ENCODE measurements around the gene AXL. TPM values are rescaled to one million over a fixed set of nuclear protein-coding genes. Genes with fewer than 3 reads are reported as not detected.

The AXL gene
- total and polyA plus RNA-seq, 2 of the 8 experiments (the other 6 are each of a cell fraction or from before 2014, with no cell fraction given): 35.3 to 51.0 TPM

GRCh38 chr19:41305927-41306793 is 87.1 kb downstream of the AXL start:
- Histone ChIP-seq H2BK120ac (replicated peaks; ENCODE audit: low read depth, low read length) (no peak overlapping the region), H4K5ac (ENCODE audit: insufficient read length, low read depth, low read length) (no peak overlapping the region), H3K4me2 (ENCODE audit: insufficient read depth in 1 of 2, low read depth in 2 of 2, low read length in 2 of 2) (no peak overlapping the region), H3K23me2 (ENCODE audit: low read depth, low read length) (peaks cover 7% of the 10 kb centered on the region), H2AFZ (ENCODE audit: low read length) (no peak overlapping the region), H3K27me3 (replicated peaks in 1 of 4; ENCODE audit: control insufficient read depth in 3 of 4, extremely low read depth in 1 of 4, insufficient read depth in 3 of 4, low read length in 3 of 4) (no peaks in the 10 kb centered on the region), H3K56ac (replicated peaks; ENCODE audit: insufficient read length, low read depth, low read length) (no peak overlapping the region), H3K79me2 (ENCODE audit: control insufficient read depth in 1 of 2, insufficient read depth in 2 of 2, low read length in 2 of 2) (no peaks in the 10 kb centered on the region; a peak in 1 of 4 replicates), H2BK20ac (ENCODE audit: low read length) (no peak overlapping the region), H3K4me1 (replicated peaks in 1 of 4; ENCODE audit: control insufficient read depth in 3 of 4, insufficient read depth in 4 of 4, low read length in 3 of 4) (peaks cover 0 to 10% (median under 1%) of the 10 kb centered on the region in 4 experiments; a peak in 3 of 7 replicates), H3K9ac (replicated peaks in 1 of 4; ENCODE audit: extremely low read depth in 1 of 4, low read depth in 3 of 4, low read length in 3 of 4) (no peak overlapping the region), H3K36me3 (ENCODE audit: control insufficient read depth in 2 of 4, insufficient read depth in 4 of 4, low read length in 3 of 4) (peaks cover 44 to 63% (median 54%) of the 10 kb centered on the region in 4 experiments), H4K91ac (replicated peaks; ENCODE audit: insufficient read length, low read length) (no peak overlapping the region), H4K20me1 (replicated peaks in 1 of 2; ENCODE audit: control insufficient read depth in 1 of 2, insufficient read depth in 2 of 2, low read length in 2 of 2) (peaks cover 4 to 17% of the 10 kb centered on the region in 2 experiments), H3K79me1 (ENCODE audit: low read depth, low read length) (peaks cover under 1% of the 10 kb centered on the region; the same call in 1 of the 2 replicates), H3K4me3 (ENCODE audit: extremely low read depth in 1 of 4, insufficient read depth in 2 of 4, low read depth in 3 of 4, low read length in 4 of 4) (no peak overlapping the region), H3K9me3 (ENCODE audit: insufficient read depth in 2 of 2, low read depth in 1 of 2, low read length in 1 of 2) (no peaks in the 10 kb centered on the region), H2BK15ac (ENCODE audit: low read length) (no peak overlapping the region), H3K18ac (ENCODE audit: extremely low read depth, low read length) (no peak overlapping the region), H3K14ac (ENCODE audit: insufficient read length) (no peak overlapping the region), H3K23ac (ENCODE audit: insufficient read length) (no peak overlapping the region), H4K8ac (ENCODE audit: extremely low read depth, insufficient read depth, low read length) (peak overlapping the region; percentile 17; the same call in 1 of the 2 replicates), H3K27ac (ENCODE audit: low read depth, low read length) (no peak overlapping the region), H2AK5ac (ENCODE audit: low read depth, low read length) (no peak overlapping the region), H2BK12ac (ENCODE audit: low read depth, low read length) (no peak overlapping the region), H3K4ac (replicated peaks; ENCODE audit: insufficient read length, low read depth, low read length) (no peak overlapping the region), H2BK5ac (ENCODE audit: low read depth, low read length) (no peak overlapping the region)
- DNase-seq (ENCODE audit: low read depth in 1 of 2, low spot score in 2 of 2): no peak
- 96% methylated on average over 7 of the region's 13 CpGs; no CpG with 5 or more reads in 1 of the 2 experiments for WGBS, 2 experiments (ENCODE audit: extremely low coverage in 1 of 2, insufficient coverage in 1 of 2, insufficient read length in 1 of 2, insufficient replicate concordance in 2 of 2, low coverage in 1 of 2, low lambda C conversion rate in 2 of 2, missing lambda C conversion rate in 1 of 2)
- ChIA-PET POLR2A (ENCODE audit: partially characterized antibody) (interaction anchor here (1.0 to 22.6 kb wide), 3 partner anchors 16 to 102 kb away, joined by 4 to 579 read pairs (median 137); partner anchors contain the start of gene HNRNPUL1), CTCF (ENCODE audit: partially characterized antibody) (interaction anchor here (0.5 to 7.3 kb wide), 4 partner anchors 10 to 391 kb away, joined by 3 to 63 read pairs (median 10); no protein-coding TSS in a partner anchor)
- FAIRE-seq: no peak
- TF ChIP-seq POLR2A (IDR thresholded peaks at IDR 0.05; ENCODE audit: control extremely low read depth in 1 of 2, low read depth in 2 of 2, low read length in 2 of 2) (peak in 1 of 2 experiments; percentile 8; a peak in 2 of 3 replicates), RXRA (IDR thresholded peaks at IDR 0.05; ENCODE audit: insufficient read depth, low read depth, low read length) (no peak)

All from H1 (cell line).